GM12872 (cell line): ENCODE data around the gene ZBTB20.

Source experiments
- CTCF ChIP-seq: IDR thresholded peaks from 3 replicates; pipeline ENCODE4 v1.5.1; 2011; ENCODE audit warnings: low read depth, mild to moderate bottlenecking, low read length, moderate library complexity; ENCODE audit not compliant: insufficient read depth

ZBTB20 gene

GRCh38 chr3:114393367-114394072 lies 753.6 kb downstream of the ZBTB20 start:
- TF ChIP-seq CTCF, result no peak

- no peak for TF ChIP-seq CTCF
These were observed 754.3 kb downstream of the ZBTB20 start for GRCh38 chr3:114392831-114393230.

DNA sequence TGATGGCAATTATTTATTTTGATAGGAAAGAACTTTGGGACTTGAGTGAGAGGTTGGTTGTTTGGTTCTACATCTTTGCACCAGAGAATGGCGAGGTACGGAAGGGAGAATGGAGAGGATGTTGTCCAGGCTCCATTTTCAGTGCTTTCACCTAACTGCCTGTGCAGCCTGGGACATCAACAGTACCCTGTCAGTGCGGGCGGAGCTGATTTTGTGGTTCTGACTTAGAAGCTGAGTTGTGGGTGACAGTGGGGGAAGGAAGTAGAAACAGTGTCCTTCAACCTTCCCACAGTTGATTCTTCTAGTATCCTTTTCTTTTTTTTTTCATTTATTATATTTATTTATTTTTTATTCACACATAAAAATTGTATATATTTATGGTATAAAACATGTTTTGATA lies 757.9 kb downstream of the ZBTB20 start:
- TF ChIP-seq CTCF, result no peak

GRCh38 chr3:114384558-114384903 lies 762.6 kb downstream of the ZBTB20 start:
- TF ChIP-seq CTCF, result no peak

GRCh38 chr3:114383875-114384557 lies 763.1 kb downstream of the ZBTB20 start:
- TF ChIP-seq CTCF, result peak; percentile 94

GRCh38 chr3:114380233-114380651 lies 766.8 kb downstream of the ZBTB20 start:
- no peak for TF ChIP-seq CTCF

DNA sequence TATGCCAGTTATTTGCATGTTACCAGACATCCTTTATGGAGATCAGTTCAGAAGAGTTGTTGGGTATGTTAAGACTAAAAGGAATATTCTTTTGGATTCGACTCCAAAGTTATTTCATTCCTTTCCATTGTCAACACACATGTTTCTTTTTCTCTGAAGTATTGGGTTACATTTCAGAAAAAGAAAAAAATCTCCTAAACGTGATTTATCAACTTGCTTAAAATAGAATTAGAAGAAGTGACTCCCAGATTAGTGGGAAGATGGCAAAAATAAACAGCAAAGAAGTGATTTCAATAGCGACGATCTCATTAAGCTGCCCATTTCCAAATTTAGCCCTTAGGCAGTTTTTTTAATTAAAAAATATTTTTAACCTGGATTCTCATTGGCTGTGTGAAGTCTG lies 767.8 kb downstream of the ZBTB20 start:
- no peak for TF ChIP-seq CTCF
